Uterus (tissue), 4 donors: ENCODE data around the gene TMEM120A. TPM values are rescaled to one million over a fixed set of nuclear protein-coding genes. Genes with fewer than 3 reads are reported as not detected.

ENCODE experiments used
- DNase-seq, 2 donors: peaks; one replicate each; pipeline ENCODE4 v3.0.0-alpha.2; 2019 to 2020
- H3K27ac ChIP-seq, 2 donors: fragments of 200-600 bp; sonication (generic); 1 replicate in 1 of 2; 2 replicates in 1 of 2; pipeline ENCODE4 v1.5.1; 2016 to 2018
- H3K27me3 ChIP-seq, 2 donors: fragments of 200-600 bp; sonication (generic); one replicate each; pipeline ENCODE4 v1.5.1; 2018 to 2019; ENCODE audit warnings: control low read depth in 1 of 2
- H3K36me3 ChIP-seq, 2 donors: fragments of 200-600 bp; sonication (generic); one replicate each; pipeline ENCODE4 v1.5.1; 2019; ENCODE audit warnings: control low read depth in 1 of 2
- H3K4me1 ChIP-seq, 2 donors: fragments of 200-600 bp; sonication (generic); one replicate each; pipeline ENCODE4 v1.5.1; 2018 to 2019; ENCODE audit warnings: control low read depth in 1 of 2
- H3K4me3 ChIP-seq, 2 donors: fragments of 200-600 bp; sonication (generic); 1 replicate in 1 of 2; 2 replicates in 1 of 2; pipeline ENCODE4 v1.5.1; 2018 to 2019; ENCODE audit warnings: mild to moderate bottlenecking in 1 of 2
- H3K9me3 ChIP-seq, 2 donors: fragments of 200-600 bp; sonication (generic); one replicate each; pipeline ENCODE4 v1.5.1; 2019; ENCODE audit warnings: control low read depth in 1 of 2
- POLR2A ChIP-seq, 2 donors: fragments of 450-650 bp; IDR thresholded peaks; one replicate each; pipeline ENCODE4 v1.6.1; 2016; ENCODE audit warnings: antibody characterized with exemption in 2 of 2, mild to moderate bottlenecking in 1 of 2, moderate library complexity in 1 of 2
- intact Hi-C: fragments of 100-400 bp; cut with DNase I; formaldehyde crosslinking; loops from one replicate; pipeline ENCODE4 v1.15.1; 2023; ENCODE audit warnings: low total_unique reads
- total RNA-seq, 4 donors: library from RNA; depleted of rRNA in 3 of 4; stranded (reverse); fragments of >200 nt in 3 of 4; gene quantifications; one replicate each; pipeline versions ENCODE4 v1.1.0 to v1.2.4, GENCODE V29; 2014 to 2023
- TF ChIP-seq, protein P1 (sequence below), 4 experiments: fragments of 200-600 bp in 2 of 4; fragments of 450-650 bp in 2 of 4; sonication (generic) in 2 of 4; IDR thresholded peaks; one replicate each; pipeline ENCODE4 v1.5.1; 2016 to 2019; ENCODE audit warnings: antibody characterized with exemption in 4 of 4, mild to moderate bottlenecking in 2 of 4, moderate library complexity in 1 of 4
- donor health status: DM: yes; HTN: yes; CAD: no.

The TMEM120A gene
- total RNA-seq, 4 donors from 2014 or later, result 4.6 to 95.4 (median 36.9) TPM

DNA sequence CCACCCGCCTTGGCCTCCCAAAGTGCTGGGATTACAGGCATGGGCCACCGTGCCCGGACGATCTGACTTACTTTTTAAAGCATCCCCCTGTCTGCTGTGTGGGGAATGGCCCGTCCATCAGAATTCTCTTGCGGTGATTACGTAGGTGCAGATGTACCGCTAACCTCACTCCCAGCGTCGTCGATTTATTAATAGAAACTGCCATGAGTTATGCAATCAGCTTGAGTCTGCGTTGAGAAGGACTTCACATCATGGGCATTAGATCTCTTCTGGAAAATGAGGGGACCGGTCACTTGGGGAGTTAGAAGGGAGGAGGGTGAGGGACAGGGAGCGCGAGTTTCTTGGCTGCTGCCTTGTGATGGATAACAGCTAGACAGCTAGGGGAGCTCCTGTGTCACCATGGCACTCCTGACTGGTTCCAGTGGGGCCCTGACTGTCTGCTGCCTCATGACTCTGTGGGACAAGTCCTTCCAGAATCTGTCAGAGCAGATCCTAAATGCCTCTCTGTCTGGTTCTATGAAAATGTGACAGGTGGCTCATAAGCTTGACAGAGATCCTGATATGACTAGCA is 44.2 kb downstream of the TMEM120A start:
- DNase-seq, result no peak
- Histone ChIP-seq H3K4me1 (no peaks in the 10 kb centered on the region), H3K36me3 (no peaks in the 10 kb centered on the region), H3K27ac (no peak overlapping the region), H3K27me3 (no peaks in the 10 kb centered on the region), H3K9me3 (no peaks in the 10 kb centered on the region), H3K4me3 (no peak overlapping the region)
- intact Hi-C loops, result no loop called here
- TF ChIP-seq, protein P1, sequence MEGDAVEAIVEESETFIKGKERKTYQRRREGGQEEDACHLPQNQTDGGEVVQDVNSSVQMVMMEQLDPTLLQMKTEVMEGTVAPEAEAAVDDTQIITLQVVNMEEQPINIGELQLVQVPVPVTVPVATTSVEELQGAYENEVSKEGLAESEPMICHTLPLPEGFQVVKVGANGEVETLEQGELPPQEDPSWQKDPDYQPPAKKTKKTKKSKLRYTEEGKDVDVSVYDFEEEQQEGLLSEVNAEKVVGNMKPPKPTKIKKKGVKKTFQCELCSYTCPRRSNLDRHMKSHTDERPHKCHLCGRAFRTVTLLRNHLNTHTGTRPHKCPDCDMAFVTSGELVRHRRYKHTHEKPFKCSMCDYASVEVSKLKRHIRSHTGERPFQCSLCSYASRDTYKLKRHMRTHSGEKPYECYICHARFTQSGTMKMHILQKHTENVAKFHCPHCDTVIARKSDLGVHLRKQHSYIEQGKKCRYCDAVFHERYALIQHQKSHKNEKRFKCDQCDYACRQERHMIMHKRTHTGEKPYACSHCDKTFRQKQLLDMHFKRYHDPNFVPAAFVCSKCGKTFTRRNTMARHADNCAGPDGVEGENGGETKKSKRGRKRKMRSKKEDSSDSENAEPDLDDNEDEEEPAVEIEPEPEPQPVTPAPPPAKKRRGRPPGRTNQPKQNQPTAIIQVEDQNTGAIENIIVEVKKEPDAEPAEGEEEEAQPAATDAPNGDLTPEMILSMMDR (IDR thresholded peaks at IDR 0.05), result no peak
- no peak for TF ChIP-seq POLR2A (IDR thresholded peaks at IDR 0.05)

DNA sequence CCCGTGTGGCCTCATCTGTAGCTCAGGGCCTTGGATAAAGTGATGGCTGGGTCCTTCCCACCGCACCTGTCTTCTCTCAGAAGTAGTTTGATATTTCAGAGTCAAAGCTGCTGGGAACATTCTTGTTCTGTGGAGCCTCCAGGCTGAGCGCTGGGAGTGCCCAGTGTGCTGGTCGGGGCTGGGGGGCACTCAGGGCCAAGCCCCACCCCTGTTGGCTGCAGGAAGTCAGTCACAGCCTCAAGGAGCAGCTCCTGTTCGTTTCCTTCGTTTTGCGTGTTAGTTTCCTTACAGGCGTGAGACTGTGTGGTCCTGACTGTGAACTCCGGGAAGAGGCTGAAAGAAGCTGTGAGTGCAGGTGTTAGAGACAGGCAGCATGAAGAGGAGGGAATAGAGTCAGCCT is 46.2 kb downstream of the TMEM120A start:
- no peak overlapping the region for H3K4me3 ChIP-seq
- H3K27ac ChIP-seq, result no peak overlapping the region
- no peaks in the 10 kb centered on the region for H3K4me1 ChIP-seq
- no peak for TF ChIP-seq POLR2A (IDR thresholded peaks at IDR 0.05)
- TF ChIP-seq, protein P1 (IDR thresholded peaks at IDR 0.05), result no peak
- intact Hi-C loops, result no loop called here
- DNase-seq, result no peak
- H3K36me3 ChIP-seq, result no peaks in the 10 kb centered on the region
- H3K27me3 ChIP-seq, result no peaks in the 10 kb centered on the region
- H3K9me3 ChIP-seq, result no peaks in the 10 kb centered on the region

DNA sequence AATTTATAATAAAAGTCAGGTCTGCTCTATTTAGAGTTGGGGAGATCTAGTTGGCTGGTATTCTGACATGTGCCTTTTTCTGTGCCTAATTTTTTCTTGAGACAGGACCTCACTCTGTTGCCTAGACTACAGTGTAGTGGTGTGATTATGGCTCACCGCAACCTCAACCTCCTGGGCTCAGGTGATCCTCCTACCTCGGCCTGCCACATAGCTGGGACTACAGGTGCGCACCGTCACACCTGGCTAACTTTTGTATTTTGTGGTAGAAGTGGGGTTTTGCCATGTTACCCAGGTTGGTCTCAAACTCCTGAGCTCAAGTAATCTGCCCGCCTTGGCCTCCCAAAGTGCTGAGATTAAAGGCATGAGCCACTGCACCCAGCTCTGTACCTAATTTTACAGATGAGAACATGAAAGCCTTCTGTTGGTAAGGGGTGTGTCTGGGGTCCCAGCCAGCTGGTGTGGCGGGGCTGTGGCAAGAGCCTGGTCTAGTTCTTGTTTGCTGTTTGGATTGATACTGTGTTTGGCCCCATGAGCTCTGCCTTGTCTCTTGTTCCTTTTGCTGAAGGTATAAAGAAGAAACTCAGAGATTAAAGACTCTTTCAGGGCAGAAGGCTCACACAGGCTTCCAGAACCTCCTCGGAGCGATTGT is 48.1 kb downstream of the TMEM120A start:
- Histone ChIP-seq H3K27ac (no peak overlapping the region), H3K4me3 (no peak overlapping the region), H3K4me1 (no peaks in the 10 kb centered on the region), H3K27me3 (no peaks in the 10 kb centered on the region), H3K9me3 (no peaks in the 10 kb centered on the region), H3K36me3 (no peaks in the 10 kb centered on the region)
- no peak for TF ChIP-seq POLR2A (IDR thresholded peaks at IDR 0.05)
- TF ChIP-seq, protein P1 (IDR thresholded peaks at IDR 0.05), result no peak
- intact Hi-C loops, result no loop called here
- DNase-seq, result no peak

DNA sequence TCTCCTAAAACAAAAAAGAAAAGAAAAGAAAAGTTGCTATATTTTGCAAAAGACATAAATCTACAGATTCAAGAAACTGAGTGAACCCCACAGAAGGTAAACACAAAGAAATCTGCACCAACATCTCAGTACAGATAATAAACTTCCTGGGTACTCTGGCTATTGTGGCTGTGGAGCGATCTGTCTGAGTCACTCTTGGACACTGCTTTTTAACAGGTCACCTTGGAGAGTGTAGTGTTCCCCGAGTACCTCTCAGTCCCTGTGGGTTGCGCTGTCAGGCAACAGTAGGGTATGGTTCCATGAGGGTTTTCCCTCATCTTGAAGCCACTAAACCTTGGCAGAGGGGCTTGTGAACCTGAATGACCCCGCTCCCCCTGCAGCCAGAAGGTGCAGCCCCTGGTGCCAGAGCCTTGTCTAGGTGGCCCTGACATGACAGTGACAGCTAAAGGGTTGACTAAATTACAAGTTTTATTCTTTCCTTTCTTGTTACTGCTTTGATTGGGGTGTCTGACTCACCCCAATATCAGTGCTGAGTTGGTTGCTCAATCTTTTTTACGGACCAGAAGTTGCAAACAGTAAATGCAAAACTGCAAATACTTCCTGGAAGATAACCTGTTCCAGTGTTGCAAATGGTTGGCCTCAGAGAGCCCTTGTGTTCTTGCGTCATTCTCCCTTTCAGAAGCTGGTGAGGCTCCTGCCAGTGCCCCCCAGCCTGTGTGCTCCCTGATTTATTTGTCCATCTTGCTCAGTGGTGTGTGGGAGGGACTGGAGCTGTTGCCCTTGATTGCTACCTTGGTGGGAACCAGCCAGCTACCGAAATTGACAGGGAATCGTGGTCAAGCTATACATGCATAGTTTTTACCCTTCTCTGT is 48.9 kb downstream of the TMEM120A start:
- intact Hi-C loops, result no loop called here
- H3K4me3 ChIP-seq, result no peak overlapping the region
- no peaks in the 10 kb centered on the region for H3K27me3 ChIP-seq
- TF ChIP-seq POLR2A (IDR thresholded peaks at IDR 0.05), result no peak
- TF ChIP-seq, protein P1 (IDR thresholded peaks at IDR 0.05), result no peak
- H3K9me3 ChIP-seq, result no peaks in the 10 kb centered on the region
- no peak for DNase-seq
- H3K27ac ChIP-seq, result no peak overlapping the region
- no peaks in the 10 kb centered on the region for H3K4me1 ChIP-seq
- H3K36me3 ChIP-seq, result no peaks in the 10 kb centered on the region

DNA sequence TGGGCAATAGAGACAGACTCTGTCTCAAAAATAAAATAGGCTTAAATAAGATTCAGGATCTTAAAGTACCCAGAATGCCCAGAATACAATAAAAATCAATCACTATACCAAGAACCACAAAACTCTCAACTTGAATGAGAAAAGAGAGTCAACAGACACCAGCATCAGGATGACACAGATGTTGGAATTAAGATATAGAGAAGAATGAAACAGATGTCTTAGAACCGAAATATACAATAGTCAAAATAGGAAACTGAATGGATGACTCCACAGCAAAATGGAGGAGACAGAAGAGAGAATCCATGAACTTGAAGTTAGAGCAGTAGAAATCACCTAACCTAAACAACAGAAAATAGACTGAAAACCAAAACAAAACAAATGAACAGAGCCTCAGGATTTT is 49.9 kb downstream of the TMEM120A start:
- Histone ChIP-seq H3K36me3 (no peaks in the 10 kb centered on the region), H3K27ac (no peak overlapping the region), H3K9me3 (no peaks in the 10 kb centered on the region), H3K4me3 (no peak overlapping the region), H3K4me1 (no peaks in the 10 kb centered on the region), H3K27me3 (no peaks in the 10 kb centered on the region)
- no peak for DNase-seq
- intact Hi-C loops, result no loop called here
- no peak for TF ChIP-seq POLR2A (IDR thresholded peaks at IDR 0.05)
- TF ChIP-seq, protein P1 (IDR thresholded peaks at IDR 0.05), result no peak
